BJ (cell line): ENCODE data around the gene NUDT3. TPM values are rescaled to one million over a fixed set of nuclear protein-coding genes. Genes with fewer than 3 reads are reported as not detected.

ENCODE experiments used
- CTCF ChIA-PET: fragments of 350-600 bp; formaldehyde crosslinking; extraction: SDS; loops from one replicate; lab custom pipeline; 2021; ENCODE audit warnings: antibody characterized with exemption, inconsistent platforms; lab: Yijun Ruan, JAX
- POLR2A ChIA-PET: fragments of 300-600 bp; sonication (Branson Sonifier 250); formaldehyde crosslinking; extraction: SDS; loops from one replicate; lab custom pipeline; 2021; ENCODE audit warnings: antibody characterized with exemption; lab: Charles Lee
- DNase-seq: peaks from one replicate; pipeline ENCODE4 v3.0.0-alpha.2; 2011; ENCODE audit warnings: low read depth
- H3K27me3 ChIP-seq: 2 replicates; pipeline ENCODE4 v1.6.0; 2011; ENCODE audit warnings: low read length; ENCODE audit not compliant: control insufficient read depth, insufficient read depth
- H3K36me3 ChIP-seq: 2 replicates; pipeline ENCODE4 v1.5.1; 2011; ENCODE audit warnings: low read length; ENCODE audit not compliant: control insufficient read depth, insufficient read depth
- H3K4me3 ChIP-seq: 2 replicates; pipeline ENCODE4 v1.5.1; 2011; ENCODE audit warnings: low read depth, mild to moderate bottlenecking, control low read depth, low read length
- CTCF ChIP-seq: IDR thresholded peaks from 2 replicates; pipeline ENCODE4 v1.5.1; 2011; ENCODE audit warnings: low read depth, mild to moderate bottlenecking, control low read depth, inconsistent platforms, low read length, moderate library complexity; ENCODE audit not compliant: insufficient read depth
- polyA plus RNA-seq: library from polyadenylated mRNA; depleted of rRNA; stranded (reverse); fragments of >200 nt; gene quantifications from 2 replicates; pipeline ENCODE4 v1.2.3, GENCODE V29; 2011

NUDT3 gene
- polyA plus RNA-seq, 1 experiment = 9.6 TPM

- peak; percentile 7; the same call in 1 of the 2 replicates for TF ChIP-seq CTCF
- Histone ChIP-seq H3K4me3 (no peak overlapping the region; the same call in 1 of the 2 replicates), H3K36me3 (no peaks in the 10 kb centered on the region), H3K27me3 (no peaks in the 10 kb centered on the region)
- ChIA-PET CTCF (interaction anchor here (1.8 kb wide), 1 partner anchor 39 kb away, joined by 8 read pairs; no protein-coding TSS in a partner anchor), POLR2A (no interaction called here)
- no peak for DNase-seq
These were observed 156.9 kb downstream of the NUDT3 start for GRCh38 chr6:34235307-34236130.

- TF ChIP-seq CTCF = no peak
- no peak overlapping the region for H3K4me3 ChIP-seq
- no peak for DNase-seq
- H3K27me3 ChIP-seq = no peaks in the 10 kb centered on the region
- ChIA-PET POLR2A (no interaction called here), CTCF (no interaction called here)
- H3K36me3 ChIP-seq = no peaks in the 10 kb centered on the region
These were observed 157.7 kb downstream of the NUDT3 start for GRCh38 chr6:34234667-34235306.

- no peak for TF ChIP-seq CTCF
- H3K36me3 ChIP-seq = no peaks in the 10 kb centered on the region
- H3K27me3 ChIP-seq = no peaks in the 10 kb centered on the region
- no peak for DNase-seq
- no peak overlapping the region for H3K4me3 ChIP-seq
- ChIA-PET POLR2A (no interaction called here), CTCF (interaction anchor here (1.1 to 1.2 kb wide), 2 partner anchors 14 to 570 kb away, joined by 3 to 4 read pairs; no protein-coding TSS in a partner anchor)
These were observed 158.6 kb downstream of the NUDT3 start for GRCh38 chr6:34233867-34234266.

- ChIA-PET POLR2A (no interaction called here), CTCF (interaction anchor here (1.1 to 1.3 kb wide), 3 partner anchors 12 to 571 kb away, joined by 3 to 4 read pairs (median 3); no protein-coding TSS in a partner anchor)
- no peaks in the 10 kb centered on the region for H3K27me3 ChIP-seq
- no peak for TF ChIP-seq CTCF
- no peak overlapping the region for H3K4me3 ChIP-seq
- no peaks in the 10 kb centered on the region for H3K36me3 ChIP-seq
- DNase-seq = no peak
These were observed 159.6 kb downstream of the NUDT3 start for GRCh38 chr6:34232901-34233300.
